A673 (cell line): ENCODE data around the gene STX8. TPM values are rescaled to one million over a fixed set of nuclear protein-coding genes. Genes with fewer than 3 reads are reported as not detected.

Experiments
- BruUV-seq: library from RNA; stranded (reverse); fragments of 400-500 nt; replicated peaks from 2 replicates; lab custom pipeline; 2021; lab: Mats Ljungman, UMichigan
- CTCF ChIA-PET: fragments of 300-600 bp; sonication (Branson Sonifier 250); formaldehyde crosslinking; loops from one replicate; lab custom pipeline; 2022; ENCODE audit warnings: antibody characterized with exemption; lab: Charles Lee
- POLR2A ChIA-PET: fragments of 300-600 bp; sonication (Branson Sonifier 250); formaldehyde crosslinking; loops from one replicate; lab custom pipeline; 2022; ENCODE audit warnings: antibody characterized with exemption; ENCODE audit not compliant: low non-redundant PET; lab: Charles Lee
- DNase-seq: peaks from one replicate; pipeline ENCODE4 v3.0.0-alpha.2; 2015; ENCODE audit warnings: low spot score
- H3K27ac ChIP-seq: fragments of 200-600 bp; sonication (generic); 2 replicates; pipeline ENCODE4 v1.5.1; 2016; ENCODE audit warnings: mixed run types, low read depth, mild to moderate bottlenecking, mixed read lengths, antibody characterized with exemption, low read length; ENCODE audit not compliant: poor library complexity, severe bottlenecking
- H3K27me3 ChIP-seq: fragments of 200-600 bp; sonication (generic); replicated peaks from 2 replicates; pipeline ENCODE4 v1.6.1; 2017; ENCODE audit warnings: mixed run types, low read depth, mild to moderate bottlenecking, mixed read lengths, antibody characterized with exemption, low read length; ENCODE audit not compliant: insufficient read depth, poor library complexity
- H3K36me3 ChIP-seq: fragments of 200-600 bp; sonication (generic); 2 replicates; pipeline ENCODE4 v1.6.1; 2016; ENCODE audit warnings: mixed run types, mild to moderate bottlenecking, mixed read lengths, antibody characterized with exemption, low read length; ENCODE audit not compliant: insufficient read depth, poor library complexity, severe bottlenecking
- H3K4me1 ChIP-seq: fragments of 200-600 bp; sonication (generic); 2 replicates; pipeline ENCODE4 v1.6.1; 2017; ENCODE audit warnings: mixed run types, mild to moderate bottlenecking, mixed read lengths, antibody characterized with exemption, low read length; ENCODE audit not compliant: insufficient read depth, poor library complexity, severe bottlenecking
- H3K4me3 ChIP-seq: fragments of 200-600 bp; sonication (generic); 2 replicates; pipeline ENCODE4 v1.5.1; 2016; ENCODE audit warnings: low read depth, mixed run types, mild to moderate bottlenecking, mixed read lengths, low read length; ENCODE audit not compliant: poor library complexity, severe bottlenecking
- H3K9me3 ChIP-seq: fragments of 200-600 bp; sonication (generic); 2 replicates; pipeline ENCODE4 v1.6.1; 2016; ENCODE audit warnings: mixed run types, low read depth, mild to moderate bottlenecking, mixed read lengths, antibody characterized with exemption, low read length; ENCODE audit not compliant: poor library complexity, severe bottlenecking
- CTCF ChIP-seq: fragments of 300-800, 200-600 bp; sonication (generic); conservative IDR thresholded peaks from 2 replicates; pipeline ENCODE4 v1.5.1; 2017; ENCODE audit warnings: low read depth, mild to moderate bottlenecking, antibody characterized with exemption, low read length, moderate library complexity, mixed read lengths
- EZH2 ChIP-seq: fragments of 200-600 bp; sonication (generic); IDR thresholded peaks from 2 replicates; pipeline ENCODE4 v1.6.1; 2017; ENCODE audit warnings: borderline replicate concordance, low read depth, mild to moderate bottlenecking, mixed read lengths, antibody characterized with exemption, low read length; ENCODE audit not compliant: poor library complexity, severe bottlenecking
- intact Hi-C: fragments of 100-400 bp; cut with micrococcal nuclease; formaldehyde crosslinking; loops from one replicate; pipeline ENCODE4 v1.10.0; 2022; ENCODE audit not compliant: unreplicated experiment
- total RNA-seq: library from RNA; stranded (reverse); gene quantifications from 2 replicates; pipeline ENCODE4 v1.2.3, GENCODE V29; 2021

STX8 gene
- total RNA-seq, 1 experiment from 2014 or later: 51.4 TPM

- no TSS peak for BruUV-seq
- ChIA-PET CTCF (no interaction called here), POLR2A (no interaction called here)
- no peak overlapping the region for H3K27ac ChIP-seq
- no peaks in the 10 kb centered on the region for H3K27me3 ChIP-seq
- peaks cover 8% of the 10 kb centered on the region for H3K4me1 ChIP-seq
- H3K36me3 ChIP-seq: no peaks in the 10 kb centered on the region
- intact Hi-C loops: no loop called here
- DNase-seq: no peak
- TF ChIP-seq EZH2 (no peak), CTCF (no peak)
- no peak overlapping the region for H3K4me3 ChIP-seq
- no peaks in the 10 kb centered on the region for H3K9me3 ChIP-seq
These were observed 11.5 kb downstream of the STX8 start for GRCh38 chr17:9564104-9564503.

GRCh38 chr17:9557857-9558256, 17.8 kb downstream of the STX8 start:
- ChIA-PET CTCF (no interaction called here), POLR2A (no interaction called here)
- intact Hi-C loops: no loop called here
- Histone ChIP-seq H3K27me3 (no peaks in the 10 kb centered on the region), H3K4me3 (no peak overlapping the region), H3K36me3 (no peaks in the 10 kb centered on the region), H3K9me3 (no peaks in the 10 kb centered on the region), H3K27ac (no peak overlapping the region), H3K4me1 (no peaks in the 10 kb centered on the region)
- DNase-seq: no peak
- TF ChIP-seq EZH2 (no peak), CTCF (no peak)
- BruUV-seq: no TSS peak

GRCh38 chr17:9557161-9557755, 18.4 kb downstream of the STX8 start:
- ChIA-PET CTCF (interaction anchor here (0.6 kb wide), 1 partner anchor 202 kb away, joined by 7 read pairs; no protein-coding TSS in a partner anchor), POLR2A (no interaction called here)
- no peak for TF ChIP-seq EZH2
- no peak for TF ChIP-seq CTCF
- H3K4me1 ChIP-seq: no peaks in the 10 kb centered on the region
- H3K36me3 ChIP-seq: no peaks in the 10 kb centered on the region
- intact Hi-C loops: no loop called here
- H3K27me3 ChIP-seq: no peaks in the 10 kb centered on the region
- BruUV-seq: no TSS peak
- no peak overlapping the region for H3K4me3 ChIP-seq
- no peaks in the 10 kb centered on the region for H3K9me3 ChIP-seq
- H3K27ac ChIP-seq: no peak overlapping the region
- no peak for DNase-seq
